Smooth muscle cell (in vitro differentiated cells): ENCODE data around the gene NELL2. TPM values are rescaled to one million over a fixed set of nuclear protein-coding genes. Genes with fewer than 3 reads are reported as not detected.

Experiments
- DNase-seq: peaks from one replicate; lab custom pipeline; 2025; ENCODE audit not compliant: unreplicated experiment; lab: John Stamatoyannopoulos, UW
- H2AFZ ChIP-seq: fragments of 200-600 bp; sonication (generic); 2 replicates; pipeline ENCODE4 v1.6.0; 2016; ENCODE audit warnings: antibody characterized with exemption, low read depth, mild to moderate bottlenecking
- H3F3A ChIP-seq: fragments of 200-600 bp; sonication (generic); 2 replicates; pipeline ENCODE4 v1.6.0; 2017; ENCODE audit warnings: antibody characterized with exemption, low read depth
- H3K27ac ChIP-seq: fragments of 200-600 bp; sonication (generic); 2 replicates; pipeline ENCODE4 v1.5.1; 2016; ENCODE audit warnings: low read depth, mild to moderate bottlenecking
- H3K27me3 ChIP-seq: fragments of 200-600 bp; sonication (generic); 2 replicates; pipeline ENCODE4 v1.6.1; 2016; ENCODE audit warnings: low read depth, mild to moderate bottlenecking
- H3K36me3 ChIP-seq: fragments of 200-600 bp; sonication (generic); 2 replicates; pipeline ENCODE4 v1.5.1; 2016; ENCODE audit warnings: low read depth
- H3K4me1 ChIP-seq: fragments of 200-600 bp; sonication (generic); 2 replicates; pipeline ENCODE4 v1.5.1; 2016; ENCODE audit warnings: low read depth
- H3K4me2 ChIP-seq: fragments of 200-600 bp; sonication (generic); 2 replicates; pipeline ENCODE4 v1.6.0; 2016; ENCODE audit warnings: mild to moderate bottlenecking
- H3K4me3 ChIP-seq: fragments of 200-600 bp; sonication (generic); 2 replicates; pipeline ENCODE4 v1.5.1; 2016; ENCODE audit warnings: mild to moderate bottlenecking
- H3K79me2 ChIP-seq: fragments of 200-600 bp; sonication (generic); 2 replicates; pipeline ENCODE4 v1.6.0; 2016; ENCODE audit warnings: low read depth, mild to moderate bottlenecking
- H3K9ac ChIP-seq: fragments of 200-600 bp; sonication (generic); 2 replicates; pipeline ENCODE4 v1.6.0; 2016; ENCODE audit warnings: low read depth
- H3K9me3 ChIP-seq: fragments of 200-600 bp; sonication (generic); replicated peaks from 2 replicates; pipeline ENCODE4 v1.5.1; 2016; ENCODE audit warnings: low read depth
- H4K20me1 ChIP-seq: fragments of 200-600 bp; sonication (generic); 2 replicates; pipeline ENCODE4 v1.6.0; 2016; ENCODE audit warnings: low read depth
- WGBS: methylation state at CpG from one replicate; pipeline ENCODE4 v1.1.7; 2016; ENCODE audit warnings: low lambda C conversion rate; 5-methylcytosine and 5-hydroxymethylcytosine counted together
- polyA plus RNA-seq: library from polyadenylated mRNA; unstranded; fragments of >200 nt; fragmentation: Nextera tagmentation; extraction: Ambion mirVana; gene quantifications from 2 replicates; pipeline ENCODE4 v1.2.1, GENCODE V29; 2016
- total RNA-seq: library from RNA; depleted of rRNA; stranded (reverse); fragments of >200 nt; gene quantifications from 2 replicates; pipeline ENCODE4 v1.2.3, GENCODE V29; 2014
- TF ChIP-seq, protein P1 (sequence below): fragments of 200-600 bp; sonication (generic); IDR thresholded peaks from 2 replicates; pipeline ENCODE4 v1.5.1; 2017; ENCODE audit warnings: borderline replicate concordance, mild to moderate bottlenecking, antibody characterized with exemption; ENCODE audit not compliant: insufficient read depth, poor library complexity, severe bottlenecking

NELL2 gene
- total and polyA plus RNA-seq, 2 experiments from 2014 or later = 16.8 TPM; not detected in 1

DNA sequence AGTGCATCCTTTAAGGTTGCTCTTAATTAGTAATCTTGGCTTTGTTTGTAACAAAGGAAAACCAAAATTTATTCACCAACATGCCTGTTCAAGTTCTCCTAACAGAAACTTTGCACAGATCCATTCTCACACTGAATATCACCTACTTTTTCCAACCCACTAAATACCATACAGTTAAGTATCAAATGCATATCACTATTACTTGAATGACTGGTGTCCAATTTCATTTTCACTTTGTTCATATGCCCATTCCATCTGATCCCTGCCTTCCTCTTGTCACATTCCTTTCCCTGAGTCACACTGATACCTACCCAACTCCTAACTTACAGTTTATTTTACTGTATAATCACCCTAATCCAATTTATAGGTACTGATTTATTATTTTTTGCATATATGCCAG is 286.4 kb downstream of the NELL2 start:
- no peak overlapping the region for H2AFZ ChIP-seq
- no peak overlapping the region for H3K9ac ChIP-seq
- H3K4me2 ChIP-seq = no peak overlapping the region
- H3K27me3 ChIP-seq = no peaks in the 10 kb centered on the region
- no peak for DNase-seq
- H3K9me3 ChIP-seq = no peaks in the 10 kb centered on the region
- TF ChIP-seq, protein P1, sequence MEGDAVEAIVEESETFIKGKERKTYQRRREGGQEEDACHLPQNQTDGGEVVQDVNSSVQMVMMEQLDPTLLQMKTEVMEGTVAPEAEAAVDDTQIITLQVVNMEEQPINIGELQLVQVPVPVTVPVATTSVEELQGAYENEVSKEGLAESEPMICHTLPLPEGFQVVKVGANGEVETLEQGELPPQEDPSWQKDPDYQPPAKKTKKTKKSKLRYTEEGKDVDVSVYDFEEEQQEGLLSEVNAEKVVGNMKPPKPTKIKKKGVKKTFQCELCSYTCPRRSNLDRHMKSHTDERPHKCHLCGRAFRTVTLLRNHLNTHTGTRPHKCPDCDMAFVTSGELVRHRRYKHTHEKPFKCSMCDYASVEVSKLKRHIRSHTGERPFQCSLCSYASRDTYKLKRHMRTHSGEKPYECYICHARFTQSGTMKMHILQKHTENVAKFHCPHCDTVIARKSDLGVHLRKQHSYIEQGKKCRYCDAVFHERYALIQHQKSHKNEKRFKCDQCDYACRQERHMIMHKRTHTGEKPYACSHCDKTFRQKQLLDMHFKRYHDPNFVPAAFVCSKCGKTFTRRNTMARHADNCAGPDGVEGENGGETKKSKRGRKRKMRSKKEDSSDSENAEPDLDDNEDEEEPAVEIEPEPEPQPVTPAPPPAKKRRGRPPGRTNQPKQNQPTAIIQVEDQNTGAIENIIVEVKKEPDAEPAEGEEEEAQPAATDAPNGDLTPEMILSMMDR = no peak
- H3K4me1 ChIP-seq = peaks cover 3% of the 10 kb centered on the region
- H4K20me1 ChIP-seq = no peaks in the 10 kb centered on the region
- no peaks in the 10 kb centered on the region for H3F3A ChIP-seq
- no peak overlapping the region for H3K27ac ChIP-seq
- H3K36me3 ChIP-seq = no peaks in the 10 kb centered on the region
- no peaks in the 10 kb centered on the region for H3K79me2 ChIP-seq
- no peak overlapping the region for H3K4me3 ChIP-seq

DNA sequence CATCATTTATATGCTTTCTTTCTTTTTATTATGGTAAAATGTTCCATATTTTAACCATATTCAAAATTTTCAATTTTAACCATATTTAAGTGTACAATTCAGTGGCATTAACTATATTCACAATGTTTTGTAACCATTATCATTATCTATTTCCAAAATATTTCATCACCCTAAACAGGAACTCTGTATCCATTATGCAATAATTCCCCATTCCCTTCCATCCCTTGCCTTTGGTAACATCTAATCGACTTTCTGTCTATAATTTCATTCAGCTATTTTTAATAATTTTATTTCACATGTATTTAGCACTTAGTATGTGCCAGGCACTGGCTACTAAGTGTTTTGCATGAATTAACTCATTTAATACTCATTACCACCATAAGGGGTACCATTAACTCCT is 287.5 kb downstream of the NELL2 start:
- no peak overlapping the region for H3K4me3 ChIP-seq
- no peaks in the 10 kb centered on the region for H3K27me3 ChIP-seq
- H3F3A ChIP-seq = no peaks in the 10 kb centered on the region
- no peak overlapping the region for H3K9ac ChIP-seq
- no peak overlapping the region for H2AFZ ChIP-seq
- H3K4me2 ChIP-seq = no peak overlapping the region
- H3K79me2 ChIP-seq = no peaks in the 10 kb centered on the region
- peaks cover 7% of the 10 kb centered on the region for H3K4me1 ChIP-seq
- no peaks in the 10 kb centered on the region for H3K9me3 ChIP-seq
- TF ChIP-seq, protein P1 = no peak
- no peak overlapping the region for H3K27ac ChIP-seq
- 85% methylated on average over 1 of the region's 1 CpG for WGBS
- no peaks in the 10 kb centered on the region for H3K36me3 ChIP-seq
- no peak for DNase-seq
- no peaks in the 10 kb centered on the region for H4K20me1 ChIP-seq

DNA sequence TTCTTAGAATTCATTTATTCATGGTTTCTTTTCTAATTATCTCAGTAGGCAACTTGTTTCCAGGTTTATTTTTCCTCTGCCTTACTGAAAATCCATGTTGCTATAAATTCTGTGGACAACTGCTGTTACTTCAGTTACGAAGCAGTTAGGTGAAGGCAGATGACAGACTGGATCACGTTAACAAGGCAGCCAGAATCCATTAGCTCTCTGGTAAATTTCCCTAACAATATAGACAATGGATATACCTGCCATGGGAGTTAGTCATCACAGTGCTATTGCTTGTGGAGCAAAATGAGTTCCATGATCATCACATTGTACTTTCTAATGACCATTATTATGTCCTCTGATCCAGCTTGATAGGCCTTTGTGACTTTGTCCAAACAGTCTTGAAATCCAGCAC is 291.5 kb downstream of the NELL2 start:
- Histone ChIP-seq H3K27ac (no peak overlapping the region), H3K4me3 (no peak overlapping the region), H3K4me2 (no peak overlapping the region), H3F3A (no peaks in the 10 kb centered on the region), H3K79me2 (no peaks in the 10 kb centered on the region), H2AFZ (no peak overlapping the region), H3K27me3 (no peaks in the 10 kb centered on the region), H4K20me1 (no peaks in the 10 kb centered on the region), H3K9ac (no peak overlapping the region), H3K9me3 (no peaks in the 10 kb centered on the region), H3K4me1 (peaks cover 29% of the 10 kb centered on the region), H3K36me3 (no peaks in the 10 kb centered on the region)
- 30% methylated on average over 2 of the region's 2 CpGs for WGBS
- DNase-seq = no peak
- TF ChIP-seq, protein P1 = no peak

DNA sequence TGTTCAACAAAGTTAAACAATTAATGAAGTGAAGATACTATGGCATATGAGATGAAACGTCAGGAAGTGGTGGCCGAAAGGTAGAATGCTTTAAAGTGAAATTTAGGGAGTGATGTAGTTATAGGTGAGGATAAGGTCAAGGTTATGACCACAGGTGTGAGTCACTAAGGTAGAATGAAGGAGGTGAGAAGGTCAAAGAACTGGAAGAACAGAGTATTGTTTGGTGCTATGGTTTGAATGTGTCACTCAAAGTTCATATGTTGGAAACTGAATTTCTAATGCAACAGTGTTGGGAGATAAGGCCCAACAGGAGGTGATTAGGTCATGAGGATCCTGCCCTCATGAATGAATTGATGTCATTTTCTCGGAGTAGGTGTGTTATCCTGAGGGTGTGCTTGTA is 293.6 kb downstream of the NELL2 start:
- H2AFZ ChIP-seq = no peak overlapping the region
- H3K4me1 ChIP-seq = peaks cover 29% of the 10 kb centered on the region
- no peaks in the 10 kb centered on the region for H3K36me3 ChIP-seq
- DNase-seq = no peak
- no peaks in the 10 kb centered on the region for H3K27me3 ChIP-seq
- TF ChIP-seq, protein P1 = no peak
- no peaks in the 10 kb centered on the region for H4K20me1 ChIP-seq
- no peaks in the 10 kb centered on the region for H3F3A ChIP-seq
- H3K27ac ChIP-seq = no peak overlapping the region
- no peak overlapping the region for H3K4me2 ChIP-seq
- 68% methylated on average over 3 of the region's 3 CpGs for WGBS
- no peaks in the 10 kb centered on the region for H3K9me3 ChIP-seq
- H3K4me3 ChIP-seq = no peak overlapping the region
- no peaks in the 10 kb centered on the region for H3K79me2 ChIP-seq
- H3K9ac ChIP-seq = no peak overlapping the region
